HUDEP-2 (cell line): ENCODE measurements around the gene CFAP157.
"Not testable (repeated sequence)": the region's sequence is repeated elsewhere in the genome, so short reads cannot be mapped to it uniquely, and the experiment has no call there.

Experiments
- DNase-seq, 76 experiments: peaks; one replicate each; lab custom pipeline; 2025; ENCODE audit not compliant: unreplicated experiment in 76 of 76; lab: John Stamatoyannopoulos, UW

CFAP157 gene

DNA sequence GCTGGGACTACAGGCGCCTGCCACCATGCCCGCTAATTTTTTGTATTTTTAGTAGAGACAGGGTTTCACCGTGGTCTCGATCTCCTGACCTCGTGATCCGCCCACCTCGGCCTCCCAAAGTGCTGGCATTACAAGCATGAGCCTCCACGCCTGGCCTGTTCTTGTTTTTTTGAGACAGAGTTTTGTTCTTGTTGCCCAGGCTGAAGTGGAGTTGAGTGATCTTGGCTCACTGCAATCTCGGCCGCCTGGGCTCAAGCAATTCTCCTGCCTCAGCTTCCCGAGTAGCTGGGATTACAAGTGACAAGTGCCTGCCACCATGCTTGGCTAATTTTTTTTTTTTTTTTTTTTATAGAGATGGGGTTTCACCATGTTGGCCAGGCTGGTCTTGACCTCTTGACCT lies 50.0 kb downstream of the CFAP157 start:
- DNase-seq, result not testable (repeated sequence)

GRCh38 chr9:127758843-127759242 lies 52.1 kb downstream of the CFAP157 start:
- DNase-seq, result peak in 1 of 76 experiments; percentile 11

GRCh38 chr9:127761061-127761460 lies 54.3 kb downstream of the CFAP157 start:
- DNase-seq, result no peak

GRCh38 chr9:127761491-127761956 lies 54.7 kb downstream of the CFAP157 start:
- no peak for DNase-seq

- no peak for DNase-seq
Measured at GRCh38 chr9:127762111-127762676, 55.4 kb downstream of the CFAP157 start.

DNA sequence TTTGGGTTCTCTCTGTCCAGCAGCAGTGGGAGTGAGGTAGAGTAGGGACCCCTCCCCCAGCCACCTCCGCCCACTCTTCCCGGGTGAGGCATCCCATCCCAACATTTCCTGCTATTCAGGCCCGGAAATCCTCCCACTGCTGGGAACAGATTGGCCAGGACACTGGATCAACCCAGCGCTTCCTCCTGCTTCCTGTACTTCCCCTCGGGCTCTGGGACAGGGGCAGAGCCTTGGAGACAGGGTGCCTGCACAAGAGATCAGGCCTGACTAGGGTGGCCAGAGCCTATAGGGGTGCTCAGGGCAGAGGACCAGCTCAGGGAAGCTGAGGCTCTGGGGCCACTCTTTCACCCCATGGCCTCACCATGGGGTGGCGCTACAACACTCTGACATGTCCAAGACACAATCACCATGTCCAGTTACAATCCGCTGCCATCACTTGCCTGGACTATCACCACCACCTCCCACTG lies 57.2 kb downstream of the CFAP157 start:
- peak in 35 of 76 experiments; percentile 2 to 53 (median 21) for DNase-seq

GRCh38 chr9:127765418-127765817 lies 58.6 kb downstream of the CFAP157 start:
- DNase-seq, result no peak
